ENCODE measurements around the gene ZNF862.

ZNF862 gene

GRCh38 chr7:149870701-149871483 is 32.7 kb downstream of the ZNF862 start:
- H3K4me3 ChIP-seq (ENCODE audit: low read depth, low read length), result no peak overlapping the region
- TF ChIP-seq CTCF (IDR thresholded peaks at IDR 0.05; ENCODE audit: borderline replicate concordance, insufficient read depth, low read depth, low read length), result no peak

GRCh38 chr7:149871576-149871975 is 33.4 kb downstream of the ZNF862 start:
- no peak overlapping the region for H3K4me3 ChIP-seq (ENCODE audit: low read depth, low read length)
- no peak for TF ChIP-seq CTCF (IDR thresholded peaks at IDR 0.05; ENCODE audit: borderline replicate concordance, insufficient read depth, low read depth, low read length)

- H3K4me3 ChIP-seq (ENCODE audit: low read depth, low read length), result peak overlapping the region; percentile 89
- TF ChIP-seq CTCF (IDR thresholded peaks at IDR 0.05; ENCODE audit: borderline replicate concordance, insufficient read depth, low read depth, low read length), result no peak
Observed at GRCh38 chr7:149872419-149873073, 34.4 kb downstream of the ZNF862 start.

GRCh38 chr7:149873074-149873969 is 35.1 kb downstream of the ZNF862 start, which contains the start of gene ATP6V0E2:
Gene ATP6V0E2 (plus strand): TSS chr7:149873969. CDS start chr7:149874066, 97 bp downstream.
- TF ChIP-seq CTCF (IDR thresholded peaks at IDR 0.05; ENCODE audit: borderline replicate concordance, insufficient read depth, low read depth, low read length), result no peak

GRCh38 chr7:149873970-149874643 is 35.9 kb downstream of the ZNF862 start:
- no peak for TF ChIP-seq CTCF (IDR thresholded peaks at IDR 0.05; ENCODE audit: borderline replicate concordance, insufficient read depth, low read depth, low read length)
- peak overlapping the region; percentile 89 for H3K4me3 ChIP-seq (ENCODE audit: low read depth, low read length)

More at GRCh38 chr7:149873074-149873969, 35.1 kb downstream of the ZNF862 start, which contains the start of gene ATP6V0E2:
- H3K4me3 ChIP-seq (ENCODE audit: low read depth, low read length), result peak within 1 kb of the TSS; percentile 89

- H3K4me3 ChIP-seq (ENCODE audit: low read depth, low read length), result peak overlapping the region; percentile 89
- TF ChIP-seq CTCF (IDR thresholded peaks at IDR 0.05; ENCODE audit: borderline replicate concordance, insufficient read depth, low read depth, low read length), result no peak
Observed at GRCh38 chr7:149874644-149875028, 36.5 kb downstream of the ZNF862 start.

Data from GM12875 (cell line).